ENCODE data around the gene TCEAL6.
"Not testable (repeated sequence)": the region's sequence is repeated elsewhere in the genome, so short reads cannot be mapped to it uniquely, and the experiment has no call there.

TCEAL6 gene

GRCh38 chrX:102125436-102125835, 16.8 kb downstream of the TCEAL6 start, which contains the start of gene TCEAL2:
TCEAL2 (plus strand) TSS chrX:102125679; CDS start chrX:102126831, 1,152 bp downstream.
- H3K4me2 ChIP-seq (ENCODE audit: low read length); H3K36me3 ChIP-seq (ENCODE audit: insufficient read depth, low read length); H3K4me1 ChIP-seq (ENCODE audit: control insufficient read depth, insufficient read depth, low read length); H3K9me3 ChIP-seq (replicated peaks; ENCODE audit: low read length); H3K4me3 ChIP-seq (ENCODE audit: low read length); H3K9ac ChIP-seq (ENCODE audit: low read depth, low read length): not testable (repeated sequence)
- H3K27me3 ChIP-seq (ENCODE audit: control insufficient read depth, insufficient read depth, low read length): peaks cover 41% of the 10 kb centered on the region

DNA sequence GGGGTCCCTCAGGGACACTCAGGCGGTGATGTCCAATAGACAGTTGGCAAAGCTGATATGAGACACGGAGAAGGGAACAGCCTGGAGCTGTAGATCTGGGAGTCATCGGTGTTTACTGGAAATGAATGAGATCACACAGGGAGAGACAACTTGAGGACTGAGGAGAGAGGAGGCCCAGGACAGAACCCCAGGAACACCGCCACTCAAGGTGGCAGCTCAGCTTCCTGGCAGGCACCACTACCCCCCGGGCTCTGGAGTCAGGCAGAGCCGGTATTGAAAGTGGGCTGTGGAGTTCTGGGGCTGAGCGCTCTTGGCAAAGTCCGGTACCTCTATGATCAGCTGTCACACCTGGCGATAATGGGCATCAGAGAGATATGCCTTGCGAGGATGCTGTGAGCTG, 17.3 kb downstream of the TCEAL6 start:
- H3K4me2 ChIP-seq (ENCODE audit: low read length); H3K4me3 ChIP-seq (ENCODE audit: low read length); H3K4me1 ChIP-seq (ENCODE audit: control insufficient read depth, insufficient read depth, low read length); H3K36me3 ChIP-seq (ENCODE audit: insufficient read depth, low read length); H3K9ac ChIP-seq (ENCODE audit: low read depth, low read length); H3K9me3 ChIP-seq (replicated peaks; ENCODE audit: low read length): not testable (repeated sequence)
- H3K27me3 ChIP-seq (ENCODE audit: control insufficient read depth, insufficient read depth, low read length): peaks cover 38% of the 10 kb centered on the region

- no peaks in the 10 kb centered on the region for H3K4me1 ChIP-seq (ENCODE audit: control insufficient read depth, insufficient read depth, low read length)
Observed at GRCh38 chrX:102115748-102116147, 26.5 kb downstream of the TCEAL6 start.

GRCh38 chrX:102113367-102113766, 28.9 kb downstream of the TCEAL6 start:
- Histone ChIP-seq H3K4me1 (ENCODE audit: control insufficient read depth, insufficient read depth, low read length) (no peaks in the 10 kb centered on the region), H3K9me3 (replicated peaks; ENCODE audit: low read length) (no peaks in the 10 kb centered on the region), H3K27me3 (ENCODE audit: control insufficient read depth, insufficient read depth, low read length) (peaks cover 3% of the 10 kb centered on the region), H3K4me3 (ENCODE audit: low read length) (no peak overlapping the region), H3K36me3 (ENCODE audit: insufficient read depth, low read length) (no peaks in the 10 kb centered on the region), H3K4me2 (ENCODE audit: low read length) (no peak overlapping the region), H3K9ac (ENCODE audit: low read depth, low read length) (no peak overlapping the region)

More at GRCh38 chrX:102115748-102116147, 26.5 kb downstream of the TCEAL6 start:
- H3K36me3 ChIP-seq (ENCODE audit: insufficient read depth, low read length): no peaks in the 10 kb centered on the region
- H3K9ac ChIP-seq (ENCODE audit: low read depth, low read length): no peak overlapping the region
- peaks cover 6% of the 10 kb centered on the region for H3K27me3 ChIP-seq (ENCODE audit: control insufficient read depth, insufficient read depth, low read length)
- H3K4me3 ChIP-seq (ENCODE audit: low read length): no peak overlapping the region
- H3K9me3 ChIP-seq (replicated peaks; ENCODE audit: low read length): no peaks in the 10 kb centered on the region
- H3K4me2 ChIP-seq (ENCODE audit: low read length): no peak overlapping the region
